Measurements from ENCODE around the gene SH3BGRL3. TPM values are rescaled to one million over a fixed set of nuclear protein-coding genes. Genes with fewer than 3 reads are reported as not detected.
"Not testable (repeated sequence)": the region's sequence is repeated elsewhere in the genome, so short reads cannot be mapped to it uniquely, and the experiment has no call there.

SH3BGRL3 gene
- total RNA-seq, 1 experiment from 2014 or later = 12.5 TPM

- in situ Hi-C loops (cut with HindIII; ENCODE audit: low pct_unique_long_range_greater_than_20kb, low sequenced_read_pairs) = no loop called here
Observed at GRCh38 chr1:26287033-26287711, 7.3 kb downstream of the SH3BGRL3 start.

GRCh38 chr1:26287811-26288210 lies 7.9 kb downstream of the SH3BGRL3 start:
- in situ Hi-C loops (cut with HindIII; ENCODE audit: low pct_unique_long_range_greater_than_20kb, low sequenced_read_pairs) = no loop called here
- DNase-seq (ENCODE audit: low read depth) = no peak

More at GRCh38 chr1:26287033-26287711, 7.3 kb downstream of the SH3BGRL3 start:
- DNase-seq (ENCODE audit: low read depth) = no peak

- in situ Hi-C loops (cut with HindIII; ENCODE audit: low pct_unique_long_range_greater_than_20kb, low sequenced_read_pairs) = no loop called here
- DNase-seq (ENCODE audit: low read depth) = no peak
Observed at GRCh38 chr1:26288311-26288941, 8.5 kb downstream of the SH3BGRL3 start.

GRCh38 chr1:26289158-26290059 lies 9.5 kb downstream of the SH3BGRL3 start:
- DNase-seq (ENCODE audit: low read depth) = peak; percentile 68
- in situ Hi-C loops (cut with HindIII; ENCODE audit: low pct_unique_long_range_greater_than_20kb, low sequenced_read_pairs) = no loop called here

GRCh38 chr1:26290122-26290881 lies 10.4 kb downstream of the SH3BGRL3 start:
- no peak for DNase-seq (ENCODE audit: low read depth)
- in situ Hi-C loops (cut with HindIII; ENCODE audit: low pct_unique_long_range_greater_than_20kb, low sequenced_read_pairs) = no loop called here

GRCh38 chr1:26290882-26291261 lies 11.0 kb downstream of the SH3BGRL3 start:
- DNase-seq (ENCODE audit: low read depth) = no peak
- in situ Hi-C loops (cut with HindIII; ENCODE audit: low pct_unique_long_range_greater_than_20kb, low sequenced_read_pairs) = no loop called here

- in situ Hi-C loops (cut with HindIII; ENCODE audit: low pct_unique_long_range_greater_than_20kb, low sequenced_read_pairs) = no loop called here
- no peak for DNase-seq (ENCODE audit: low read depth)
Observed at GRCh38 chr1:26291433-26291832, 11.5 kb downstream of the SH3BGRL3 start.

GRCh38 chr1:26291939-26292338 lies 12.1 kb downstream of the SH3BGRL3 start:
- no peak for DNase-seq (ENCODE audit: low read depth)
- in situ Hi-C loops (cut with HindIII; ENCODE audit: low pct_unique_long_range_greater_than_20kb, low sequenced_read_pairs) = no loop called here

- DNase-seq (ENCODE audit: low read depth); in situ Hi-C loops (cut with HindIII; ENCODE audit: low pct_unique_long_range_greater_than_20kb, low sequenced_read_pairs): not testable (repeated sequence)
Observed at GRCh38 chr1:26292735-26293134, 12.8 kb downstream of the SH3BGRL3 start.

- in situ Hi-C loops (cut with HindIII; ENCODE audit: low pct_unique_long_range_greater_than_20kb, low sequenced_read_pairs) = no loop called here
- no peak for DNase-seq (ENCODE audit: low read depth)
Observed at GRCh38 chr1:26293911-26294463, 14.1 kb downstream of the SH3BGRL3 start.

- in situ Hi-C loops (cut with HindIII; ENCODE audit: low pct_unique_long_range_greater_than_20kb, low sequenced_read_pairs) = no loop called here
- DNase-seq (ENCODE audit: low read depth) = no peak
Observed at GRCh38 chr1:26295194-26296138, 15.6 kb downstream of the SH3BGRL3 start.

- in situ Hi-C loops (cut with HindIII; ENCODE audit: low pct_unique_long_range_greater_than_20kb, low sequenced_read_pairs) = no loop called here
- DNase-seq (ENCODE audit: low read depth) = no peak
Observed at GRCh38 chr1:26296340-26297056, 16.6 kb downstream of the SH3BGRL3 start.

- in situ Hi-C loops (cut with HindIII; ENCODE audit: low pct_unique_long_range_greater_than_20kb, low sequenced_read_pairs) = no loop called here
- no peak for DNase-seq (ENCODE audit: low read depth)
Observed at GRCh38 chr1:26297057-26297790, 17.3 kb downstream of the SH3BGRL3 start.

GRCh38 chr1:26297791-26298124 lies 17.9 kb downstream of the SH3BGRL3 start:
- in situ Hi-C loops (cut with HindIII; ENCODE audit: low pct_unique_long_range_greater_than_20kb, low sequenced_read_pairs) = no loop called here
- no peak for DNase-seq (ENCODE audit: low read depth)

- no peak for DNase-seq (ENCODE audit: low read depth)
- in situ Hi-C loops (cut with HindIII; ENCODE audit: low pct_unique_long_range_greater_than_20kb, low sequenced_read_pairs) = no loop called here
Observed at GRCh38 chr1:26300578-26301275, 20.8 kb downstream of the SH3BGRL3 start.

Measured in Caki2 (cell line).